CD14-positive monocyte (primary cell): Measurements from ENCODE around the gene YWHAQ. TPM values are rescaled to one million over a fixed set of nuclear protein-coding genes. Genes with fewer than 3 reads are reported as not detected.

Experiments used
- DNase-seq, 3 donors: peaks; one replicate each; pipeline ENCODE4 v3.0.0-alpha.2; 2011 to 2022
- H2AFZ ChIP-seq: 2 replicates; pipeline ENCODE4 v1.6.0; 2012; ENCODE audit warnings: mild to moderate bottlenecking, low read depth, low read length, inconsistent platforms; ENCODE audit not compliant: insufficient read depth, poor library complexity, severe bottlenecking
- H3K27ac ChIP-seq, 2 donors: 1 replicate in 1 of 2; 2 replicates in 1 of 2; pipeline ENCODE4 v1.5.1; 2012 to 2013; ENCODE audit warnings: low read length in 2 of 2, control low read depth in 1 of 2, inconsistent platforms in 1 of 2, low read depth in 1 of 2, mild to moderate bottlenecking in 1 of 2
- H3K27me3 ChIP-seq, 2 donors: one replicate each; pipeline versions ENCODE4 v1.6.0 to v1.6.1; 2011 to 2013; ENCODE audit warnings: low read length in 2 of 2; ENCODE audit not compliant: control insufficient read depth in 2 of 2, insufficient read depth in 2 of 2
- H3K36me3 ChIP-seq, 2 donors: replicated peaks in 1 of 2; 1 replicate in 1 of 2; 2 replicates in 1 of 2; pipeline versions ENCODE4 v1.5.1 to v1.6.1; 2012 to 2013; ENCODE audit warnings: low read length in 2 of 2, control low read depth in 1 of 2, inconsistent platforms in 1 of 2, mild to moderate bottlenecking in 1 of 2; ENCODE audit not compliant: insufficient read depth in 2 of 2, control insufficient read depth in 1 of 2
- H3K4me1 ChIP-seq, 2 donors: 1 replicate in 1 of 2; 2 replicates in 1 of 2; pipeline versions ENCODE4 v1.5.1 to v1.6.1; 2012 to 2013; ENCODE audit warnings: low read length in 2 of 2, control low read depth in 1 of 2, inconsistent platforms in 1 of 2, mild to moderate bottlenecking in 1 of 2, moderate library complexity in 1 of 2; ENCODE audit not compliant: insufficient read depth in 2 of 2, control insufficient read depth in 1 of 2
- H3K4me2 ChIP-seq: replicated peaks from 2 replicates; pipeline ENCODE3; 2012; ENCODE audit warnings: low read length, moderate library complexity, mild to moderate bottlenecking; ENCODE audit not compliant: poor library complexity, severe bottlenecking; ENCODE audit errors: extremely low read depth
- H3K4me3 ChIP-seq, 3 experiments: fragments of 200-600 bp in 1 of 3; sonication (generic) in 1 of 3; replicated peaks in 1 of 3; 1 replicate in 2 of 3; 2 replicates in 1 of 3; pipeline ENCODE4 v1.5.1; 2011 to 2013; ENCODE audit warnings: low read length in 3 of 3, mild to moderate bottlenecking in 3 of 3, control low read depth in 2 of 3, low read depth in 2 of 3, inconsistent platforms in 1 of 3, moderate library complexity in 1 of 3
- H3K79me2 ChIP-seq: 2 replicates; pipeline ENCODE4 v1.6.0; 2012; ENCODE audit warnings: mild to moderate bottlenecking, control low read depth, inconsistent platforms, low read length, moderate library complexity; ENCODE audit not compliant: insufficient read depth
- H3K9ac ChIP-seq: 2 replicates; pipeline ENCODE4 v1.6.0; 2017; ENCODE audit warnings: low read length, mild to moderate bottlenecking; ENCODE audit not compliant: insufficient read depth, poor library complexity, severe bottlenecking
- H3K9me3 ChIP-seq, 2 donors: replicated peaks in 1 of 2; 1 replicate in 1 of 2; 2 replicates in 1 of 2; pipeline versions ENCODE4 v1.5.1 to v1.6.1; 2012 to 2013; ENCODE audit warnings: low read length in 2 of 2, control low read depth in 1 of 2; ENCODE audit not compliant: control insufficient read depth in 1 of 2, insufficient read depth in 1 of 2
- H4K20me1 ChIP-seq: 2 replicates; pipeline ENCODE4 v1.6.0; 2012; ENCODE audit warnings: mild to moderate bottlenecking, low read length, control low read depth, moderate library complexity; ENCODE audit not compliant: insufficient read depth
- H3K27ac Mint-ChIP-seq, 7 donors: one replicate each; pipeline ENCODE4 v1.8.0; 2020; ENCODE audit warnings: mild to moderate bottlenecking in 7 of 7, mixed read lengths in 7 of 7, moderate library complexity in 6 of 7, inconsistent platforms in 2 of 7
- H3K27me3 Mint-ChIP-seq, 3 donors: one replicate each; pipeline ENCODE4 v1.8.0; 2021 to 2022; ENCODE audit warnings: low read depth in 3 of 3, mild to moderate bottlenecking in 3 of 3, mixed read lengths in 3 of 3, moderate library complexity in 3 of 3, inconsistent platforms in 1 of 3
- H3K36me3 Mint-ChIP-seq, 2 donors: one replicate each; pipeline ENCODE4 v1.8.0; 2020; ENCODE audit warnings: mixed read lengths in 2 of 2, inconsistent platforms in 1 of 2, mild to moderate bottlenecking in 1 of 2
- H3K4me1 Mint-ChIP-seq: one replicate; pipeline ENCODE4 v1.8.0; 2020; ENCODE audit warnings: mild to moderate bottlenecking, mixed read lengths
- H3K4me3 Mint-ChIP-seq, 2 donors: one replicate each; pipeline ENCODE4 v1.8.0; 2020; ENCODE audit warnings: mild to moderate bottlenecking in 2 of 2, mixed read lengths in 2 of 2, moderate library complexity in 1 of 2
- H3K9me3 Mint-ChIP-seq, 7 donors: one replicate each; pipeline ENCODE4 v1.8.0; 2020 to 2022; ENCODE audit warnings: mixed read lengths in 7 of 7, mild to moderate bottlenecking in 6 of 7, moderate library complexity in 6 of 7, inconsistent platforms in 2 of 7
- CTCF ChIP-seq: fragments of 200-600 bp; IDR thresholded peaks from one replicate; pipeline ENCODE4 v1.8.0; 2022; ENCODE audit warnings: antibody characterized with exemption, mild to moderate bottlenecking
- WGBS: methylation state at CpG from one replicate; pipeline ENCODE4 v1.1.5; 2013; ENCODE audit warnings: missing lambda C conversion rate; ENCODE audit not compliant: insufficient coverage; 5-methylcytosine and 5-hydroxymethylcytosine counted together
- intact Hi-C, 2 donors: fragments of 100-400 bp; cut with micrococcal nuclease; formaldehyde crosslinking; loops; one replicate each; pipeline versions ENCODE4 v1.15.0 to v1.15.1; 2023
- polyA plus RNA-seq, 3 donors: library from polyadenylated mRNA; depleted of rRNA in 1 of 3; unstranded in 2 of 3; stranded (reverse) in 1 of 3; fragments of 300-500 nt in 2 of 3; fragments of >200 nt in 1 of 3; fragmentation: Illumina TruSeq in 2 of 3; gene quantifications; 1 replicate in 2 of 3; 2 replicates in 1 of 3; pipeline ENCODE4 v1.2.3, GENCODE V29; 2012 to 2021

YWHAQ gene
- polyA plus RNA-seq, 3 donors = 60.9 to 173 (median 165) TPM

GRCh38 chr2:9658972-9659371 lies 28.2 kb upstream of the YWHAQ start:
- WGBS = 96% methylated on average over 3 of the region's 9 CpGs
- no peak overlapping the region for H3K4me3 Mint-ChIP-seq
- intact Hi-C loops = no loop called here
- no peaks in the 10 kb centered on the region for H4K20me1 ChIP-seq
- H3K27me3 Mint-ChIP-seq = peaks cover 2 to 4% (median 4%) of the 10 kb centered on the region in 3 donors
- H3K9me3 Mint-ChIP-seq = peaks cover 0 to under 1% (median 0%) of the 10 kb centered on the region in 7 donors
- no peak overlapping the region for H3K4me2 ChIP-seq
- H2AFZ ChIP-seq = no peak overlapping the region
- DNase-seq = no peak
- no peaks in the 10 kb centered on the region for H3K36me3 ChIP-seq
- no peaks in the 10 kb centered on the region for H3K36me3 Mint-ChIP-seq
- H3K4me1 Mint-ChIP-seq = no peaks in the 10 kb centered on the region
- no peaks in the 10 kb centered on the region for H3K9me3 ChIP-seq
- no peak overlapping the region for H3K27ac ChIP-seq
- H3K4me1 ChIP-seq = no peaks in the 10 kb centered on the region
- H3K9ac ChIP-seq = no peak overlapping the region
- TF ChIP-seq CTCF = no peak
- H3K79me2 ChIP-seq = no peaks in the 10 kb centered on the region
- H3K27me3 ChIP-seq = no peaks in the 10 kb centered on the region
- no peak overlapping the region for H3K27ac Mint-ChIP-seq
- no peak overlapping the region for H3K4me3 ChIP-seq

- no peak overlapping the region for H3K4me2 ChIP-seq
- no peak overlapping the region for H3K9ac ChIP-seq
- H3K79me2 ChIP-seq = no peaks in the 10 kb centered on the region
- no peaks in the 10 kb centered on the region for H3K9me3 Mint-ChIP-seq
- no peak for TF ChIP-seq CTCF
- H3K27ac Mint-ChIP-seq = no peak overlapping the region
- no peak overlapping the region for H3K27ac ChIP-seq
- no peak for DNase-seq
- no peak overlapping the region for H3K4me3 Mint-ChIP-seq
- no peaks in the 10 kb centered on the region for H3K9me3 ChIP-seq
- H3K4me1 Mint-ChIP-seq = no peaks in the 10 kb centered on the region
- intact Hi-C loops = no loop called here
- no peaks in the 10 kb centered on the region for H3K36me3 ChIP-seq
- WGBS = no CpG with 5 or more reads among the region's 6 CpGs
- H3K36me3 Mint-ChIP-seq = no peaks in the 10 kb centered on the region
- peaks cover 1 to 2% (median 2%) of the 10 kb centered on the region in 3 donors for H3K27me3 Mint-ChIP-seq
- H3K4me1 ChIP-seq = no peaks in the 10 kb centered on the region
- H3K4me3 ChIP-seq = no peak overlapping the region
- H2AFZ ChIP-seq = no peak overlapping the region
- no peaks in the 10 kb centered on the region for H3K27me3 ChIP-seq
- H4K20me1 ChIP-seq = no peaks in the 10 kb centered on the region
These were observed 26.9 kb upstream of the YWHAQ start for GRCh38 chr2:9657731-9658130.
